A549 (cell line): Measurements from ENCODE around the gene TOP3B. TPM values are rescaled to one million over a fixed set of nuclear protein-coding genes. Genes with fewer than 3 reads are reported as not detected.

ENCODE experiments used
- ATAC-seq, 2 experiments: fragments of 200-7000 bp in 1 of 2; fragments of >200 bp in 1 of 2; cut with Nextera tagmentation in 1 of 2; cut with Tn5 transposase in 1 of 2; 3 replicates each; pipeline versions ENCODE4 v1.8.0 to v1.9.1; 2018 to 2020; ENCODE audit warnings: mild to moderate bottlenecking in 1 of 2, moderate library complexity in 1 of 2
- CTCF ChIA-PET: fragments of 300-600 bp; sonication (Branson Sonifier 250); formaldehyde crosslinking; extraction: SDS; loops from one replicate; lab custom pipeline; 2021; ENCODE audit warnings: antibody characterized with exemption, inconsistent platforms; lab: Yijun Ruan, JAX
- POLR2A ChIA-PET: fragments of 350-600 bp; formaldehyde crosslinking; extraction: SDS; loops from one replicate; lab custom pipeline; 2021; ENCODE audit warnings: antibody characterized with exemption, inconsistent platforms; lab: Yijun Ruan, JAX
- DNase-seq, 2 experiments: peaks; one replicate each; pipeline versions ENCODE4 v3.0.0 to v3.0.0-alpha.2; 2011 to 2016; ENCODE audit warnings: low read depth in 1 of 2, low spot score in 1 of 2
- FAIRE-seq: peaks from 2 replicates; lab custom pipeline; 2011; peaks lifted over from hg19 to GRCh38; lab: Jason Lieb, UNC
- H3K27ac ChIP-seq, 2 experiments: fragments of >200 bp; sonication (Bioruptor Twin); formaldehyde crosslinking; 3 replicates each; pipeline ENCODE4 v1.5.1; 2016 to 2017
- H3K4me1 ChIP-seq: fragments of >200 bp; sonication (Bioruptor Twin); formaldehyde crosslinking; 3 replicates; pipeline ENCODE4 v1.6.1; 2016
- H3K4me2 ChIP-seq: fragments of >200 bp; sonication (Bioruptor Twin); formaldehyde crosslinking; 3 replicates; pipeline ENCODE4 v1.6.1; 2016
- H3K4me3 ChIP-seq: fragments of >200 bp; sonication (Bioruptor Twin); formaldehyde crosslinking; 3 replicates; pipeline ENCODE4 v1.5.1; 2016
- H3K9me3 ChIP-seq: fragments of >200 bp; sonication (Bioruptor Twin); formaldehyde crosslinking; 3 replicates; pipeline ENCODE4 v1.6.1; 2016
- ATOH8 ChIP-seq: fragments of 250-450 bp; sonication (Bioruptor Pico); IDR thresholded peaks from 2 replicates; pipeline ENCODE4 v1.5.0; 2020; ENCODE audit warnings: low read depth, mild to moderate bottlenecking, moderate library complexity
- BCL3 ChIP-seq: fragments of >200 bp; sonication (Bioruptor Twin); formaldehyde crosslinking; IDR thresholded peaks from 3 replicates; pipeline ENCODE4 v1.6.1; 2016
- CBX2 ChIP-seq: fragments of 200-600 bp; sonication (generic); IDR thresholded peaks from 2 replicates; pipeline ENCODE4 v1.6.1; 2016; ENCODE audit warnings: low read depth, mild to moderate bottlenecking, borderline replicate concordance
- CHD2 ChIP-seq: fragments of 150-350 bp; IDR thresholded peaks from 2 replicates; pipeline ENCODE4 v1.6.1; 2014; ENCODE audit warnings: low read length; ENCODE audit not compliant: partially characterized antibody
- E2F6 ChIP-seq: IDR thresholded peaks from 2 replicates; pipeline ENCODE4 v1.6.1; 2012; ENCODE audit warnings: low read depth, borderline replicate concordance
- EHF ChIP-seq: fragments of 250-450 bp; sonication (Bioruptor Pico); IDR thresholded peaks from 2 replicates; pipeline ENCODE4 v1.5.0; 2020; ENCODE audit warnings: mild to moderate bottlenecking
- EHMT2 ChIP-seq: fragments of 200-600 bp; sonication (generic); IDR thresholded peaks from 2 replicates; pipeline ENCODE4 v1.6.1; 2016; ENCODE audit warnings: antibody characterized with exemption, low read depth, mild to moderate bottlenecking, moderate library complexity
- EP300 ChIP-seq, 2 experiments: fragments of >200 bp; sonication (Bioruptor Twin); formaldehyde crosslinking; IDR thresholded peaks; 2 replicates in 1 of 2; 3 replicates in 1 of 2; pipeline ENCODE4 v1.6.1; 2016 to 2017
- ESRRA ChIP-seq: fragments of 150-350 bp; IDR thresholded peaks from 2 replicates; pipeline ENCODE4 v1.6.1; 2014; ENCODE audit warnings: mild to moderate bottlenecking, low read length, borderline replicate concordance
- FOSL2 ChIP-seq, 2 experiments: fragments of 450-650 bp in 1 of 2; fragments of >200 bp in 1 of 2; sonication (Bioruptor Twin) in 1 of 2; formaldehyde crosslinking; IDR thresholded peaks; 2 replicates each; pipeline versions ENCODE4 v1.5.0 to v1.6.1; 2016 to 2020; ENCODE audit warnings: mild to moderate bottlenecking in 1 of 2, moderate library complexity in 1 of 2
- FOXS1 ChIP-seq: fragments of 250-450 bp; sonication (Bioruptor Pico); IDR thresholded peaks from 2 replicates; pipeline ENCODE4 v1.5.0; 2020; ENCODE audit warnings: mild to moderate bottlenecking, moderate library complexity
- HDAC2 ChIP-seq: fragments of 200-600 bp; sonication (generic); IDR thresholded peaks from 2 replicates; pipeline ENCODE4 v1.6.1; 2016
- HES2 ChIP-seq: fragments of >200 bp; sonication (Bioruptor Twin); formaldehyde crosslinking; IDR thresholded peaks from 2 replicates; pipeline ENCODE4 v1.6.1; 2016
- HOXB5 ChIP-seq: fragments of 250-450 bp; sonication (Bioruptor Pico); IDR thresholded peaks from 2 replicates; pipeline ENCODE4 v1.5.0; 2020; ENCODE audit warnings: mild to moderate bottlenecking, moderate library complexity
- JUNB ChIP-seq: fragments of >200 bp; sonication (Bioruptor Twin); formaldehyde crosslinking; IDR thresholded peaks from 2 replicates; pipeline ENCODE4 v1.6.1; 2016
- KDM1A ChIP-seq: fragments of 200-600 bp; sonication (generic); IDR thresholded peaks from 2 replicates; pipeline ENCODE4 v1.6.1; 2016; ENCODE audit warnings: low read depth, mild to moderate bottlenecking
- NFE2L2 ChIP-seq: fragments of 150-350 bp; conservative IDR thresholded peaks from 2 replicates; pipeline ENCODE4 v1.6.1; 2014; ENCODE audit warnings: low read length
- PHF8 ChIP-seq: fragments of 200-600 bp; sonication (generic); IDR thresholded peaks from 2 replicates; pipeline ENCODE4 v1.6.1; 2016; ENCODE audit warnings: low read depth, mild to moderate bottlenecking, antibody characterized with exemption, moderate library complexity, borderline replicate concordance
- RAD21 ChIP-seq, 2 experiments: fragments of >200 bp in 1 of 2; sonication (Bioruptor Twin) in 1 of 2; formaldehyde crosslinking in 1 of 2; IDR thresholded peaks in 1 of 2; conservative IDR thresholded peaks in 1 of 2; 2 replicates in 1 of 2; 3 replicates in 1 of 2; pipeline ENCODE4 v1.6.1; 2012 to 2018; ENCODE audit warnings: inconsistent platforms in 1 of 2
- RFX5 ChIP-seq: fragments of 450-650 bp; IDR thresholded peaks from 2 replicates; pipeline ENCODE4 v1.7.1; 2014; ENCODE audit warnings: antibody characterized with exemption, mild to moderate bottlenecking, moderate library complexity
- SMC3 ChIP-seq: fragments of >200 bp; sonication (Bioruptor Twin); formaldehyde crosslinking; IDR thresholded peaks from 3 replicates; pipeline ENCODE4 v1.6.1; 2018; ENCODE audit warnings: inconsistent platforms
- TFCP2L1 ChIP-seq: fragments of 250-450 bp; sonication (Bioruptor Pico); IDR thresholded peaks from 2 replicates; pipeline ENCODE4 v1.5.0; 2021; ENCODE audit warnings: mild to moderate bottlenecking
- USF2 ChIP-seq: fragments of 450-650 bp; IDR thresholded peaks from 2 replicates; pipeline ENCODE4 v1.6.1; 2014; ENCODE audit warnings: antibody characterized with exemption
- ZC3H11A ChIP-seq: fragments of 450-650 bp; IDR thresholded peaks from 2 replicates; pipeline ENCODE4 v1.6.1; 2014; ENCODE audit warnings: antibody characterized with exemption, mild to moderate bottlenecking
- ZNF302 ChIP-seq: fragments of 250-450 bp; sonication (Bioruptor Pico); IDR thresholded peaks from 2 replicates; pipeline ENCODE4 v1.9.0; 2021; ENCODE audit warnings: inconsistent platforms, mild to moderate bottlenecking, moderate library complexity
- WGBS: methylation state at CpG from one replicate; pipeline ENCODE4 v1.1.6; 2017; ENCODE audit errors: missing lambda C conversion rate; 5-methylcytosine and 5-hydroxymethylcytosine counted together
- polyA plus RNA-seq, 4 experiments: library from polyadenylated mRNA; depleted of rRNA in 3 of 4; stranded (reverse); fragments of >200 nt; fragmentation: RNase III in 1 of 4; extraction: RNeasy Plus Mini Kit Qiagen cat#74134 plus additional on column Dnase treatment in 1 of 4; gene quantifications; 2 replicates in 3 of 4; 3 replicates in 1 of 4; pipeline ENCODE4 v1.2.3, GENCODE V29; 2011 to 2017
- TF ChIP-seq, protein P1 (sequence below): fragments of 150-350 bp; IDR thresholded peaks from 2 replicates; pipeline ENCODE4 v1.6.1; 2014; ENCODE audit warnings: low read depth, mild to moderate bottlenecking, low read length
- TF ChIP-seq, protein P2 (sequence below): IDR thresholded peaks from 2 replicates; pipeline ENCODE4 v1.6.1; 2012

TOP3B gene
- polyA plus RNA-seq, 2 of the 4 experiments (the other 2 are of a cell fraction) = 11.5 to 19.8 TPM

DNA sequence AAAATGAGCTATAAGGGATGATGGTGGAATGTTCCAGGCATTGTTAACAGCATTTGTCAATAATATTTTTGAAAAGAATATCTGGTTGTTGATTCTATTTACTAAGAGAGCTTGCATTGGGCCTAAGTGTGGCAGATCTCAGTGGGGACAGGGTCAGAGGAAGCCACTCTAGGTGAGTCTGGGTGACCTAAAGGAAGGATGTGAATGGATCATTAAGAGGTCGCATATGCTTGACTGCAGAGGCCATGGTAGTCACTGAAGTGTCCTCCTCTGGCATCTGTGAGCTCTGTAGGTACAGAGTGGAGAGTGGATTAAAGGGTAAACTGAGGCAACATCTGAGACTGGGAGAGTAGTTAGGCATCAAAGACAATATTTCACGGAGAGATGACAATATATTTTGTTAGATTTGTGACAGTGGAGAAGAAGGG lies 37.9 kb upstream of the TOP3B start:
- 46% methylated on average over 2 of the region's 2 CpGs for WGBS
- POLR2A ChIA-PET = no interaction called here
- Histone ChIP-seq H3K4me2 (no peak overlapping the region), H3K4me1 (no peaks in the 10 kb centered on the region), H3K27ac (no peak overlapping the region), H3K9me3 (no peaks in the 10 kb centered on the region), H3K4me3 (no peak overlapping the region)
- TF ChIP-seq, protein P1, sequence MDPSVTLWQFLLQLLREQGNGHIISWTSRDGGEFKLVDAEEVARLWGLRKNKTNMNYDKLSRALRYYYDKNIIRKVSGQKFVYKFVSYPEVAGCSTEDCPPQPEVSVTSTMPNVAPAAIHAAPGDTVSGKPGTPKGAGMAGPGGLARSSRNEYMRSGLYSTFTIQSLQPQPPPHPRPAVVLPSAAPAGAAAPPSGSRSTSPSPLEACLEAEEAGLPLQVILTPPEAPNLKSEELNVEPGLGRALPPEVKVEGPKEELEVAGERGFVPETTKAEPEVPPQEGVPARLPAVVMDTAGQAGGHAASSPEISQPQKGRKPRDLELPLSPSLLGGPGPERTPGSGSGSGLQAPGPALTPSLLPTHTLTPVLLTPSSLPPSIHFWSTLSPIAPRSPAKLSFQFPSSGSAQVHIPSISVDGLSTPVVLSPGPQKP = no peak
- no peak for TF ChIP-seq RAD21 (conservative IDR thresholded peaks at IDR 0.05 in 1 of 2, IDR thresholded peaks at IDR 0.05 in 1 of 2)
- no peak for TF ChIP-seq ZNF302 (CRISPR knock-in tag)
- no peak for TF ChIP-seq NFE2L2
- TF ChIP-seq CHD2 = no peak
- TF ChIP-seq FOSL2 (IDR thresholded peaks at IDR 0.05) = no peak
- TF ChIP-seq FOSL2 (CRISPR knock-in tag; IDR thresholded peaks at IDR 0.05) = no peak
- no peak for TF ChIP-seq HDAC2
- TF ChIP-seq E2F6 = no peak
- no peak for TF ChIP-seq EHMT2
- TF ChIP-seq PHF8 = no peak
- no peak for DNase-seq
- ATAC-seq = no peak
- CTCF ChIA-PET = interaction anchor here (1.0 kb wide), 1 partner anchor 36 kb away, joined by 3 read pairs; no protein-coding TSS in a partner anchor
- no peak for FAIRE-seq

GRCh38 chr22:22019659-22020424 lies 37.3 kb upstream of the TOP3B start:
- no peak overlapping the region for H3K4me3 ChIP-seq
- 62% methylated on average over 7 of the region's 7 CpGs for WGBS
- ChIA-PET CTCF (no interaction called here), POLR2A (no interaction called here)
- H3K27ac ChIP-seq = no peak overlapping the region
- DNase-seq = no peak
- FAIRE-seq = no peak
- ATAC-seq = no peak
- H3K9me3 ChIP-seq = no peaks in the 10 kb centered on the region
- TF ChIP-seq, protein P2, sequence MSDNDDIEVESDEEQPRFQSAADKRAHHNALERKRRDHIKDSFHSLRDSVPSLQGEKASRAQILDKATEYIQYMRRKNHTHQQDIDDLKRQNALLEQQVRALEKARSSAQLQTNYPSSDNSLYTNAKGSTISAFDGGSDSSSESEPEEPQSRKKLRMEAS = no peak
- TF ChIP-seq RFX5 = no peak
- TF ChIP-seq SMC3 = no peak
- TF ChIP-seq JUNB = no peak
- TF ChIP-seq ZC3H11A = no peak
- no peak for TF ChIP-seq HDAC2
- no peak for TF ChIP-seq USF2
- no peak for TF ChIP-seq HES2
- TF ChIP-seq CBX2 = no peak
- TF ChIP-seq EP300 (IDR thresholded peaks at IDR 0.05) = no peak
- no peak for TF ChIP-seq ZNF302 (CRISPR knock-in tag)
- no peak for TF ChIP-seq BCL3
- TF ChIP-seq EHMT2 = no peak
- TF ChIP-seq HOXB5 = no peak
- TF ChIP-seq FOXS1 = no peak
- TF ChIP-seq TFCP2L1 = no peak
- no peak for TF ChIP-seq EHF
- no peak for TF ChIP-seq ESRRA
- no peak for TF ChIP-seq KDM1A
- no peak for TF ChIP-seq ATOH8 (CRISPR knock-in tag)
- no peak overlapping the region for H3K4me2 ChIP-seq
- H3K4me1 ChIP-seq = no peaks in the 10 kb centered on the region
